T-helper 1 cell (primary cell): ENCODE data around the gene GALNT9.
"Not testable (repeated sequence)": the region's sequence is repeated elsewhere in the genome, so short reads cannot be mapped to it uniquely, and the experiment has no call there.

Experiments
- DNase-seq, 5 donors: peaks; one replicate each; pipeline ENCODE4 v3.0.0-alpha.2; 2012 to 2020

Gene GALNT9

GRCh38 chr12:132228476-132229192 is 100.8 kb downstream of the GALNT9 start:
- no peak for DNase-seq

- no peak for DNase-seq
Measured at GRCh38 chr12:132227782-132228475, 101.5 kb downstream of the GALNT9 start.

GRCh38 chr12:132227118-132227517 is 102.3 kb downstream of the GALNT9 start:
- no peak for DNase-seq

- DNase-seq, result no peak
Measured at GRCh38 chr12:132226604-132227003, 102.8 kb downstream of the GALNT9 start.

- no peak for DNase-seq
Measured at GRCh38 chr12:132225214-132225613, 104.2 kb downstream of the GALNT9 start.

- no peak for DNase-seq
Measured at GRCh38 chr12:132224484-132224883, 104.9 kb downstream of the GALNT9 start.

- no peak for DNase-seq
Measured at GRCh38 chr12:132222808-132223173, 106.6 kb downstream of the GALNT9 start.

- DNase-seq, result peak in 3 of 5 donors; percentile 20 to 64 (median 30)
Measured at GRCh38 chr12:132222096-132222807, 107.1 kb downstream of the GALNT9 start.

- not testable (repeated sequence) for DNase-seq
Measured at GRCh38 chr12:132219761-132220160, 109.6 kb downstream of the GALNT9 start.

GRCh38 chr12:132219323-132219722 is 110.1 kb downstream of the GALNT9 start:
- no peak for DNase-seq

GRCh38 chr12:132218915-132219314 is 110.5 kb downstream of the GALNT9 start:
- DNase-seq, result peak in 2 of 5 donors; percentile 31 to 45

- no peak for DNase-seq
Measured at GRCh38 chr12:132218527-132218875, 110.9 kb downstream of the GALNT9 start.

- DNase-seq, result no peak
Measured at GRCh38 chr12:132217800-132218526, 111.4 kb downstream of the GALNT9 start.

- DNase-seq, result no peak
Measured at GRCh38 chr12:132217371-132217770, 112.0 kb downstream of the GALNT9 start.

GRCh38 chr12:132216354-132216987 is 112.9 kb downstream of the GALNT9 start:
- DNase-seq, result no peak

GRCh38 chr12:132215299-132215989 is 113.9 kb downstream of the GALNT9 start:
- DNase-seq, result no peak

- no peak for DNase-seq
Measured at GRCh38 chr12:132214891-132215290, 114.5 kb downstream of the GALNT9 start.

- no peak for DNase-seq
Measured at GRCh38 chr12:132214161-132214476, 115.3 kb downstream of the GALNT9 start.

- no peak for DNase-seq
Measured at GRCh38 chr12:132213359-132214160, 115.8 kb downstream of the GALNT9 start.

GRCh38 chr12:132211816-132212215 is 117.6 kb downstream of the GALNT9 start:
- no peak for DNase-seq

- DNase-seq, result no peak
Measured at GRCh38 chr12:132211326-132211725, 118.1 kb downstream of the GALNT9 start.
